Lower lobe of right lung (tissue), 2 donors: Measurements from ENCODE around the gene GRM8. TPM values are rescaled to one million over a fixed set of nuclear protein-coding genes. Genes with fewer than 3 reads are reported as not detected.

ENCODE experiments used
- ATAC-seq, 2 donors: fragments of 200-7000 bp; cut with Tn5 transposase; one replicate each; pipeline ENCODE4 v1.9.1; 2020 to 2022; ENCODE audit warnings: mild to moderate bottlenecking in 2 of 2, moderate library complexity in 2 of 2
- DNase-seq: peaks from one replicate; pipeline ENCODE4 v3.0.0-alpha.2; 2020
- H3K27ac ChIP-seq: fragments of 200-600 bp; one replicate; pipeline ENCODE4 v1.8.0; 2022
- H3K27me3 ChIP-seq: fragments of 200-600 bp; one replicate; pipeline ENCODE4 v1.8.0; 2022; ENCODE audit warnings: low read depth
- H3K36me3 ChIP-seq: fragments of 200-600 bp; one replicate; pipeline ENCODE4 v1.8.0; 2022; ENCODE audit warnings: mild to moderate bottlenecking
- H3K4me1 ChIP-seq: fragments of 200-600 bp; one replicate; pipeline ENCODE4 v1.8.0; 2022
- H3K4me3 ChIP-seq: fragments of 200-600 bp; one replicate; pipeline ENCODE4 v1.8.0; 2022; ENCODE audit warnings: mild to moderate bottlenecking
- H3K9me3 ChIP-seq: fragments of 200-600 bp; one replicate; pipeline ENCODE4 v1.8.0; 2022
- intact Hi-C: fragments of 100-400 bp; cut with DNase I; formaldehyde crosslinking; loops from one replicate; pipeline ENCODE4 v1.11.0; 2022
- total RNA-seq: library from RNA; stranded (reverse); fragmentation: NEBNext Ultra II Directional; extraction: Animal tissue kit (Norgen Biotek cat#: 25700); gene quantifications from one replicate; pipeline ENCODE4 v1.2.1, GENCODE V29; 2021
- TF ChIP-seq, protein P1 (sequence below): fragments of 200-600 bp; IDR thresholded peaks from one replicate; pipeline ENCODE4 v1.8.0; 2022; ENCODE audit warnings: antibody characterized with exemption, mild to moderate bottlenecking
- donor health status: DM: no; HTN: yes; CAD: no; lungs with severe emphysema.

Gene GRM8
- total RNA-seq, 1 donor from 2014 or later: not detected

GRCh38 chr7:127231415-127231814 is 21.3 kb downstream of the GRM8 start:
- Histone ChIP-seq H3K9me3 (no peaks in the 10 kb centered on the region), H3K27me3 (peaks cover 15% of the 10 kb centered on the region), H3K36me3 (no peaks in the 10 kb centered on the region), H3K27ac (no peak overlapping the region), H3K4me1 (no peaks in the 10 kb centered on the region), H3K4me3 (no peak overlapping the region)
- ATAC-seq (no peak), DNase-seq (no peak)
- TF ChIP-seq, protein P1, sequence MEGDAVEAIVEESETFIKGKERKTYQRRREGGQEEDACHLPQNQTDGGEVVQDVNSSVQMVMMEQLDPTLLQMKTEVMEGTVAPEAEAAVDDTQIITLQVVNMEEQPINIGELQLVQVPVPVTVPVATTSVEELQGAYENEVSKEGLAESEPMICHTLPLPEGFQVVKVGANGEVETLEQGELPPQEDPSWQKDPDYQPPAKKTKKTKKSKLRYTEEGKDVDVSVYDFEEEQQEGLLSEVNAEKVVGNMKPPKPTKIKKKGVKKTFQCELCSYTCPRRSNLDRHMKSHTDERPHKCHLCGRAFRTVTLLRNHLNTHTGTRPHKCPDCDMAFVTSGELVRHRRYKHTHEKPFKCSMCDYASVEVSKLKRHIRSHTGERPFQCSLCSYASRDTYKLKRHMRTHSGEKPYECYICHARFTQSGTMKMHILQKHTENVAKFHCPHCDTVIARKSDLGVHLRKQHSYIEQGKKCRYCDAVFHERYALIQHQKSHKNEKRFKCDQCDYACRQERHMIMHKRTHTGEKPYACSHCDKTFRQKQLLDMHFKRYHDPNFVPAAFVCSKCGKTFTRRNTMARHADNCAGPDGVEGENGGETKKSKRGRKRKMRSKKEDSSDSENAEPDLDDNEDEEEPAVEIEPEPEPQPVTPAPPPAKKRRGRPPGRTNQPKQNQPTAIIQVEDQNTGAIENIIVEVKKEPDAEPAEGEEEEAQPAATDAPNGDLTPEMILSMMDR: no peak
- intact Hi-C loops: no loop called here

DNA sequence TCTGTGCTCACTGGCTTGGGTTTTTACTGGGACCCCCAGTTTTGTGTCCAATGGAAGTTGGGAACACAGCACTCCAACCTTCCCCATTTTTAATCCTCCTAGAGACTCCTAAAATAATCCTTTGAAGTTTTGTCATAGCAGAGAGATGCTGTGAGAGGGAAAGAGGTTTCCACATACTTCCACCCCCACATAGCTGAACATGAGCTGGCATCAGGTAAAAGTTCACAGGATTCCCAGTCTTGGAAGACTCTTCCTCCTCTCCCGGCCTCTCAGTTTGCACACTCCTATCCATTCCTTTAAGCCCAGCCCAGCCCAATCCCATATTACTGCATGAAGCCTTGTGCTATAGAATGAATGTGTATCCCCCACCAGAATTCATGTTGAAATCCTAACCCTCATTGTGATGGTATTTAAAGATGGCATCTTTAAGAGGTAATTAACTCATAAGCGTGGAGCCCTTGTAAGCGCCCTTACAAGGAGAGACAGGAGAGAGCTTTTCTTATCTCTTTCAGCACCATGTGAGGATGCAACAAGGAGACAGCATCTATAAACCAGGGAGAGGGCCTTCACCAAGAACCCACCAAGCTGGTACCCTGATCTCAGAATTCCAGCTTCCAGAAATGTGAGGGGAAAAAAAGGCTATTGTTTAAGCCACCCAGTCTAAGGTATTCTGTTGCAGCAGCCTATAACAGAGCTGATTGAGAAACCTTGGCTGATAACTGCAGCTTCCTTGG is 22.4 kb downstream of the GRM8 start:
- H3K4me3 ChIP-seq: no peak overlapping the region
- TF ChIP-seq, protein P1: no peak
- no peaks in the 10 kb centered on the region for H3K9me3 ChIP-seq
- no peak for ATAC-seq
- H3K27ac ChIP-seq: no peak overlapping the region
- intact Hi-C loops: no loop called here
- no peak for DNase-seq
- H3K36me3 ChIP-seq: no peaks in the 10 kb centered on the region
- H3K27me3 ChIP-seq: peaks cover 10% of the 10 kb centered on the region
- H3K4me1 ChIP-seq: no peaks in the 10 kb centered on the region

GRCh38 chr7:127226685-127227374 is 25.9 kb downstream of the GRM8 start:
- H3K36me3 ChIP-seq: no peaks in the 10 kb centered on the region
- no peak overlapping the region for H3K27ac ChIP-seq
- no peaks in the 10 kb centered on the region for H3K4me1 ChIP-seq
- H3K4me3 ChIP-seq: no peak overlapping the region
- TF ChIP-seq, protein P1: no peak
- H3K27me3 ChIP-seq: no peaks in the 10 kb centered on the region
- no peaks in the 10 kb centered on the region for H3K9me3 ChIP-seq
- intact Hi-C loops: no loop called here
- DNase-seq: no peak
- no peak for ATAC-seq

GRCh38 chr7:127221731-127222130 is 31.0 kb downstream of the GRM8 start:
- H3K36me3 ChIP-seq: no peaks in the 10 kb centered on the region
- no peaks in the 10 kb centered on the region for H3K27me3 ChIP-seq
- intact Hi-C loops: no loop called here
- H3K4me1 ChIP-seq: no peaks in the 10 kb centered on the region
- no peak overlapping the region for H3K27ac ChIP-seq
- no peaks in the 10 kb centered on the region for H3K9me3 ChIP-seq
- DNase-seq: no peak
- no peak overlapping the region for H3K4me3 ChIP-seq
- ATAC-seq: no peak
- TF ChIP-seq, protein P1: no peak

- no peak for ATAC-seq
- H3K9me3 ChIP-seq: no peaks in the 10 kb centered on the region
- no peaks in the 10 kb centered on the region for H3K27me3 ChIP-seq
- no peak overlapping the region for H3K27ac ChIP-seq
- no peaks in the 10 kb centered on the region for H3K36me3 ChIP-seq
- TF ChIP-seq, protein P1: no peak
- H3K4me1 ChIP-seq: no peaks in the 10 kb centered on the region
- H3K4me3 ChIP-seq: no peak overlapping the region
- no peak for DNase-seq
- intact Hi-C loops: no loop called here
Observed at GRCh38 chr7:127214956-127215718, 37.6 kb downstream of the GRM8 start.
